Aorta (tissue), 5 donors: ENCODE measurements around the gene UVSSA. TPM values are rescaled to one million over a fixed set of nuclear protein-coding genes. Genes with fewer than 3 reads are reported as not detected.

Experiments
- ATAC-seq: fragments of 200-7000 bp; cut with Tn5 transposase; one replicate; pipeline ENCODE4 v1.9.1; 2022; ENCODE audit warnings: moderate library complexity; ENCODE audit not compliant: low FRiP score
- DNase-seq, 2 donors: peaks; one replicate each; pipeline ENCODE4 v3.0.0-alpha.2; 2020
- H3K27ac ChIP-seq, 2 donors: one replicate each; pipeline ENCODE4 v1.5.1; 2013; ENCODE audit warnings: low read length in 2 of 2, mild to moderate bottlenecking in 2 of 2, moderate library complexity in 2 of 2, control low read depth in 1 of 2, inconsistent platforms in 1 of 2, low read depth in 1 of 2
- H3K27me3 ChIP-seq, 2 donors: one replicate each; pipeline ENCODE4 v1.6.1; 2013; ENCODE audit warnings: control low read depth in 1 of 2, low read length in 1 of 2, mild to moderate bottlenecking in 1 of 2, moderate library complexity in 1 of 2; ENCODE audit not compliant: insufficient read depth in 2 of 2, control insufficient read depth in 1 of 2
- H3K36me3 ChIP-seq, 2 donors: one replicate each; pipeline ENCODE4 v1.6.1; 2013; ENCODE audit warnings: control low read depth in 1 of 2, low read length in 1 of 2, mild to moderate bottlenecking in 1 of 2; ENCODE audit not compliant: insufficient read depth in 2 of 2, control insufficient read depth in 1 of 2
- H3K4me1 ChIP-seq, 2 donors: one replicate each; pipeline ENCODE4 v1.6.1; 2013; ENCODE audit warnings: low read length in 2 of 2, control low read depth in 1 of 2, mild to moderate bottlenecking in 1 of 2, moderate library complexity in 1 of 2; ENCODE audit not compliant: insufficient read depth in 2 of 2, control insufficient read depth in 1 of 2
- H3K4me3 ChIP-seq, 2 donors: one replicate each; pipeline ENCODE4 v1.5.1; 2013; ENCODE audit warnings: low read length in 2 of 2, control low read depth in 1 of 2, mild to moderate bottlenecking in 1 of 2
- H3K9me3 ChIP-seq: one replicate; pipeline ENCODE4 v1.6.1; 2013; ENCODE audit warnings: mild to moderate bottlenecking, low read length; ENCODE audit not compliant: control insufficient read depth
- whole genome bisulfite sequencing, 2 donors: extraction: QIAGEN DNeasy Blood & Tissue Kit; methylation state at CpG; one replicate each; pipeline ENCODE4 v1.1.7; 2013; 5-methylcytosine and 5-hydroxymethylcytosine counted together
- intact Hi-C, 2 donors: fragments of 100-400 bp; cut with DNase I; formaldehyde crosslinking; loops; one replicate each; pipeline versions ENCODE4 v1.14.2 to v1.15.0; 2022
- polyA plus RNA-seq, 2 donors: library from polyadenylated mRNA; stranded (reverse); fragments of 200-250 nt; gene quantifications; one replicate each; pipeline ENCODE4 v1.2.3, GENCODE V29; 2013
- total RNA-seq, 2 donors: library from RNA; stranded (reverse); fragmentation: NEBNext Ultra II Directional; extraction: Animal tissue kit (Norgen Biotek cat#: 25700); gene quantifications; one replicate each; pipeline ENCODE4 v1.2.1, GENCODE V29; 2021
- donor health status: healthy with polysubstance abuse.
- donor health status: Bipolar disorder and iron deficiency.
- donor health status: DM: no; HTN: no; CAD: no.
- donor health status: DM: no; HTN: no; CAD: no.
- donor health status: DM: yes; HTN: yes; CAD: no.

Gene UVSSA
- total and polyA plus RNA-seq, 4 donors = 2.3 to 33.5 (median 16.3) TPM

GRCh38 chr4:1380368-1381151 is 33.6 kb downstream of the UVSSA start:
- Histone ChIP-seq H3K4me1 (no peaks in the 10 kb centered on the region), H3K27me3 (no peaks in the 10 kb centered on the region), H3K4me3 (no peak overlapping the region), H3K9me3 (no peaks in the 10 kb centered on the region), H3K27ac (no peak overlapping the region), H3K36me3 (peaks cover 0 to 3% of the 10 kb centered on the region in 2 donors)
- intact Hi-C loops = no loop called here
- DNase-seq (peak; percentile 40 to 71), ATAC-seq (no peak)
- WGBS, 2 donors = 89 to 90% methylated on average over 36 of the region's 36 CpGs

- no peak overlapping the region for H3K4me3 ChIP-seq
- intact Hi-C loops = no loop called here
- H3K27ac ChIP-seq = no peak overlapping the region
- H3K36me3 ChIP-seq = peaks cover 0 to 7% of the 10 kb centered on the region in 2 donors
- H3K4me1 ChIP-seq = no peaks in the 10 kb centered on the region
- H3K9me3 ChIP-seq = no peaks in the 10 kb centered on the region
- no peaks in the 10 kb centered on the region for H3K27me3 ChIP-seq
- DNase-seq = peak; percentile 31 to 54
- 96% methylated on average over 12 of the region's 12 CpGs for WGBS, 2 donors
- no peak for ATAC-seq
Observed at GRCh38 chr4:1381181-1381621, 34.2 kb downstream of the UVSSA start.

GRCh38 chr4:1381944-1382541 is 35.0 kb downstream of the UVSSA start:
- H3K36me3 ChIP-seq = peaks cover 0 to 8% of the 10 kb centered on the region in 2 donors

GRCh38 chr4:1382776-1383727 is 36.0 kb downstream of the UVSSA start:
- DNase-seq (peak; percentile 32 to 71), ATAC-seq (no peak)
- peaks cover 0 to 8% of the 10 kb centered on the region in 2 donors for H3K36me3 ChIP-seq
- H3K4me3 ChIP-seq = no peak overlapping the region
- no peaks in the 10 kb centered on the region for H3K9me3 ChIP-seq
- no peaks in the 10 kb centered on the region for H3K27me3 ChIP-seq
- WGBS, 2 donors = 90 to 91% methylated on average over 27 of the region's 27 CpGs
- intact Hi-C loops = no loop called here
- H3K4me1 ChIP-seq = no peaks in the 10 kb centered on the region
- H3K27ac ChIP-seq = no peak overlapping the region

More at GRCh38 chr4:1381944-1382541, 35.0 kb downstream of the UVSSA start:
- Histone ChIP-seq H3K27ac (no peak overlapping the region), H3K27me3 (no peaks in the 10 kb centered on the region), H3K9me3 (no peaks in the 10 kb centered on the region), H3K4me1 (no peaks in the 10 kb centered on the region), H3K4me3 (no peak overlapping the region)
- 95% methylated on average over 24 of the region's 24 CpGs for WGBS, 2 donors
- ATAC-seq (no peak), DNase-seq (peak; percentile 32 to 77)
- intact Hi-C loops = no loop called here

- no peaks in the 10 kb centered on the region for H3K9me3 ChIP-seq
- peaks cover 3 to 8% of the 10 kb centered on the region in 2 donors for H3K36me3 ChIP-seq
- DNase-seq = peak; percentile 37 to 70
- intact Hi-C loops = no loop called here
- no peak for ATAC-seq
- WGBS, 2 donors = 91 to 94% methylated on average over 31 to 34 of the region's 34 CpGs
- no peaks in the 10 kb centered on the region for H3K4me1 ChIP-seq
- H3K4me3 ChIP-seq = no peak overlapping the region
- no peaks in the 10 kb centered on the region for H3K27me3 ChIP-seq
- no peak overlapping the region for H3K27ac ChIP-seq
Observed at GRCh38 chr4:1383728-1384591, 37.0 kb downstream of the UVSSA start.

GRCh38 chr4:1384675-1385372 is 37.8 kb downstream of the UVSSA start:
- peaks cover 3 to 10% of the 10 kb centered on the region in 2 donors for H3K36me3 ChIP-seq
- intact Hi-C loops = no loop called here
- no peaks in the 10 kb centered on the region for H3K27me3 ChIP-seq
- no peak overlapping the region for H3K27ac ChIP-seq
- no peak overlapping the region for H3K4me3 ChIP-seq
- H3K9me3 ChIP-seq = no peaks in the 10 kb centered on the region
- DNase-seq (peak; percentile 32 to 71), ATAC-seq (no peak)
- H3K4me1 ChIP-seq = no peaks in the 10 kb centered on the region
- 95% methylated on average over 16 of the region's 16 CpGs for WGBS, 2 donors

GRCh38 chr4:1385373-1386340 is 38.6 kb downstream of the UVSSA start:
- H3K27ac ChIP-seq = no peak overlapping the region
- ATAC-seq = no peak
- no peaks in the 10 kb centered on the region for H3K27me3 ChIP-seq
- 93 to 95% methylated on average over 41 to 44 of the region's 44 CpGs for WGBS, 2 donors
- no peaks in the 10 kb centered on the region for H3K4me1 ChIP-seq
- H3K36me3 ChIP-seq = peaks cover 3 to 10% of the 10 kb centered on the region in 2 donors
- no peaks in the 10 kb centered on the region for H3K9me3 ChIP-seq
- intact Hi-C loops = no loop called here
- no peak overlapping the region for H3K4me3 ChIP-seq
- DNase-seq = peak; percentile 34 to 63
